GM23338 (cell line): ENCODE data around the gene FAM3D. TPM values are rescaled to one million over a fixed set of nuclear protein-coding genes. Genes with fewer than 3 reads are reported as not detected.

ENCODE experiments used
- ATAC-seq: fragments of 200-7000 bp; cut with Tn5 transposase; 3 replicates; pipeline ENCODE4 v1.9.1; 2020
- DNase-seq: peaks from one replicate; pipeline ENCODE4 v3.0.0-alpha.2; 2015; ENCODE audit warnings: low spot score
- H2AFZ ChIP-seq: fragments of 200-600 bp; sonication (generic); 2 replicates; pipeline ENCODE4 v1.8.0; 2016; ENCODE audit warnings: antibody characterized with exemption, mild to moderate bottlenecking, moderate library complexity
- H3F3A ChIP-seq: fragments of 200-600 bp; sonication (generic); replicated peaks from 2 replicates; pipeline ENCODE4 v1.8.0; 2017; ENCODE audit warnings: antibody characterized with exemption, mixed run types, low read depth
- H3K27ac ChIP-seq: fragments of 200-600 bp; sonication (generic); 2 replicates; pipeline ENCODE4 v1.6.1; 2016; ENCODE audit warnings: low read depth
- H3K27me3 ChIP-seq: fragments of 200-600 bp; sonication (generic); 2 replicates; pipeline ENCODE4 v1.8.0; 2016; ENCODE audit warnings: mild to moderate bottlenecking, mixed run types, moderate library complexity; ENCODE audit not compliant: insufficient read depth
- H3K36me3 ChIP-seq: fragments of 200-600 bp; sonication (generic); 2 replicates; pipeline ENCODE4 v1.8.0; 2016; ENCODE audit warnings: mild to moderate bottlenecking; ENCODE audit not compliant: insufficient read depth
- H3K4me1 ChIP-seq: fragments of 200-600 bp; sonication (generic); 2 replicates; pipeline ENCODE4 v1.8.0; 2016; ENCODE audit warnings: mild to moderate bottlenecking, moderate library complexity; ENCODE audit not compliant: insufficient read depth
- H3K4me2 ChIP-seq: fragments of 200-600 bp; sonication (generic); 2 replicates; pipeline ENCODE4 v1.7.1; 2017; ENCODE audit warnings: mixed run types
- H3K4me3 ChIP-seq: fragments of 200-600 bp; sonication (generic); 2 replicates; pipeline ENCODE4 v1.6.1; 2016; ENCODE audit warnings: mixed run types
- H3K79me2 ChIP-seq: fragments of 200-600 bp; sonication (generic); replicated peaks from 2 replicates; pipeline ENCODE4 v1.8.0; 2017; ENCODE audit warnings: mild to moderate bottlenecking; ENCODE audit not compliant: insufficient read depth
- H3K9me2 ChIP-seq: fragments of 200-600 bp; sonication (generic); 2 replicates; pipeline ENCODE4 v1.8.0; 2017; ENCODE audit not compliant: insufficient read depth
- H4K20me1 ChIP-seq: fragments of 200-600 bp; sonication (generic); replicated peaks from 2 replicates; pipeline ENCODE4 v1.8.0; 2017; ENCODE audit warnings: mild to moderate bottlenecking; ENCODE audit not compliant: insufficient read depth
- H3K27ac Mint-ChIP-seq: 2 replicates; pipeline ENCODE4 v1.8.0; 2020; ENCODE audit warnings: inconsistent platforms, mild to moderate bottlenecking, moderate library complexity, mixed read lengths
- H3K27me3 Mint-ChIP-seq: 3 replicates; pipeline ENCODE4 v1.8.0; 2022; ENCODE audit warnings: low read depth, mild to moderate bottlenecking, moderate library complexity, mixed read lengths, inconsistent platforms; ENCODE audit not compliant: insufficient read depth, poor library complexity
- H3K36me3 Mint-ChIP-seq: 3 replicates; pipeline ENCODE4 v1.8.0; 2021; ENCODE audit warnings: low read depth, mild to moderate bottlenecking, inconsistent platforms, moderate library complexity, mixed read lengths
- H3K4me1 Mint-ChIP-seq: 3 replicates; pipeline ENCODE4 v1.8.0; 2020; ENCODE audit warnings: mild to moderate bottlenecking, inconsistent platforms, mixed read lengths
- H3K4me3 Mint-ChIP-seq: 3 replicates; pipeline ENCODE4 v1.8.0; 2021; ENCODE audit warnings: moderate library complexity, mild to moderate bottlenecking, inconsistent platforms, mixed read lengths
- H3K9me3 Mint-ChIP-seq: 3 replicates; pipeline ENCODE4 v1.8.0; 2020; ENCODE audit warnings: moderate library complexity, mild to moderate bottlenecking, inconsistent platforms, mixed read lengths
- EZH2 ChIP-seq: fragments of 200-600 bp; sonication (generic); IDR thresholded peaks from one replicate; pipeline ENCODE4 v1.8.0; 2017; ENCODE audit warnings: antibody characterized with exemption, mild to moderate bottlenecking, low read depth; ENCODE audit not compliant: unreplicated experiment
- STAT1 ChIP-seq: IDR thresholded peaks from one replicate; pipeline ENCODE4 v1.6.1; 2016; ENCODE audit warnings: antibody characterized with exemption; ENCODE audit not compliant: unreplicated experiment
- ZNF114 ChIP-seq: fragments of 250-450 bp; sonication (Bioruptor Pico); IDR thresholded peaks from 2 replicates; pipeline ENCODE4 v1.5.0; 2020; ENCODE audit warnings: mild to moderate bottlenecking, moderate library complexity
- polyA plus RNA-seq: library from polyadenylated mRNA; unstranded; fragments of >200 nt; fragmentation: Nextera tagmentation; extraction: Ambion mirVana; gene quantifications from 2 replicates; pipeline ENCODE4 v1.2.1, GENCODE V29; 2016
- total RNA-seq: library from RNA; depleted of rRNA; stranded (reverse); fragments of >200 nt; shearing (Covaris generic); gene quantifications from 2 replicates; pipeline ENCODE4 v1.2.3, GENCODE V29; 2014
- TF ChIP-seq, protein P1 (sequence below): fragments of 250-450 bp; sonication (Bioruptor Pico); IDR thresholded peaks from 2 replicates; pipeline ENCODE4 v1.5.0; 2020; ENCODE audit warnings: mild to moderate bottlenecking, moderate library complexity

FAM3D gene
- total and polyA plus RNA-seq, 2 experiments from 2014 or later = 0.26 TPM; not detected in 1

DNA sequence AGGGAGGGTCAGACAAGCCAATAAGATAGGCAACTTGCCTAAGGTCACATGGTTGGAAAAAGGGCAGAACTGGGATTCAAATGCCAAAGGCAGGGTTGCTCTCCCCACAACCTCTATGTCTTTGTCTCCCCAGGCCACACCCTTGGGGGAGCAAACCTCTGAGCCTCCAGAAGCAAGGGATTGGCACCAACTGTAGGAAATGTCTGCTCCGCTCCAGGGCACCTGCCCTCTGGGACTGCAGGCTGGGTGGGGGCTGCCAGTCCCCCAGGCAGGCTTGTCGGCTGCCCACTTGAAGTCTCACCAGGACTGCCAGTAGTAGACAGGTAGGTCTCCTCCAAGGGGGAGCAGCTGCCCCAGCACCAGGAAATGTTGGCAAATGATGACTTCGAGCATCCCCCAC is 2.0 kb downstream of the FAM3D start (continued):
- TF ChIP-seq, protein P1, sequence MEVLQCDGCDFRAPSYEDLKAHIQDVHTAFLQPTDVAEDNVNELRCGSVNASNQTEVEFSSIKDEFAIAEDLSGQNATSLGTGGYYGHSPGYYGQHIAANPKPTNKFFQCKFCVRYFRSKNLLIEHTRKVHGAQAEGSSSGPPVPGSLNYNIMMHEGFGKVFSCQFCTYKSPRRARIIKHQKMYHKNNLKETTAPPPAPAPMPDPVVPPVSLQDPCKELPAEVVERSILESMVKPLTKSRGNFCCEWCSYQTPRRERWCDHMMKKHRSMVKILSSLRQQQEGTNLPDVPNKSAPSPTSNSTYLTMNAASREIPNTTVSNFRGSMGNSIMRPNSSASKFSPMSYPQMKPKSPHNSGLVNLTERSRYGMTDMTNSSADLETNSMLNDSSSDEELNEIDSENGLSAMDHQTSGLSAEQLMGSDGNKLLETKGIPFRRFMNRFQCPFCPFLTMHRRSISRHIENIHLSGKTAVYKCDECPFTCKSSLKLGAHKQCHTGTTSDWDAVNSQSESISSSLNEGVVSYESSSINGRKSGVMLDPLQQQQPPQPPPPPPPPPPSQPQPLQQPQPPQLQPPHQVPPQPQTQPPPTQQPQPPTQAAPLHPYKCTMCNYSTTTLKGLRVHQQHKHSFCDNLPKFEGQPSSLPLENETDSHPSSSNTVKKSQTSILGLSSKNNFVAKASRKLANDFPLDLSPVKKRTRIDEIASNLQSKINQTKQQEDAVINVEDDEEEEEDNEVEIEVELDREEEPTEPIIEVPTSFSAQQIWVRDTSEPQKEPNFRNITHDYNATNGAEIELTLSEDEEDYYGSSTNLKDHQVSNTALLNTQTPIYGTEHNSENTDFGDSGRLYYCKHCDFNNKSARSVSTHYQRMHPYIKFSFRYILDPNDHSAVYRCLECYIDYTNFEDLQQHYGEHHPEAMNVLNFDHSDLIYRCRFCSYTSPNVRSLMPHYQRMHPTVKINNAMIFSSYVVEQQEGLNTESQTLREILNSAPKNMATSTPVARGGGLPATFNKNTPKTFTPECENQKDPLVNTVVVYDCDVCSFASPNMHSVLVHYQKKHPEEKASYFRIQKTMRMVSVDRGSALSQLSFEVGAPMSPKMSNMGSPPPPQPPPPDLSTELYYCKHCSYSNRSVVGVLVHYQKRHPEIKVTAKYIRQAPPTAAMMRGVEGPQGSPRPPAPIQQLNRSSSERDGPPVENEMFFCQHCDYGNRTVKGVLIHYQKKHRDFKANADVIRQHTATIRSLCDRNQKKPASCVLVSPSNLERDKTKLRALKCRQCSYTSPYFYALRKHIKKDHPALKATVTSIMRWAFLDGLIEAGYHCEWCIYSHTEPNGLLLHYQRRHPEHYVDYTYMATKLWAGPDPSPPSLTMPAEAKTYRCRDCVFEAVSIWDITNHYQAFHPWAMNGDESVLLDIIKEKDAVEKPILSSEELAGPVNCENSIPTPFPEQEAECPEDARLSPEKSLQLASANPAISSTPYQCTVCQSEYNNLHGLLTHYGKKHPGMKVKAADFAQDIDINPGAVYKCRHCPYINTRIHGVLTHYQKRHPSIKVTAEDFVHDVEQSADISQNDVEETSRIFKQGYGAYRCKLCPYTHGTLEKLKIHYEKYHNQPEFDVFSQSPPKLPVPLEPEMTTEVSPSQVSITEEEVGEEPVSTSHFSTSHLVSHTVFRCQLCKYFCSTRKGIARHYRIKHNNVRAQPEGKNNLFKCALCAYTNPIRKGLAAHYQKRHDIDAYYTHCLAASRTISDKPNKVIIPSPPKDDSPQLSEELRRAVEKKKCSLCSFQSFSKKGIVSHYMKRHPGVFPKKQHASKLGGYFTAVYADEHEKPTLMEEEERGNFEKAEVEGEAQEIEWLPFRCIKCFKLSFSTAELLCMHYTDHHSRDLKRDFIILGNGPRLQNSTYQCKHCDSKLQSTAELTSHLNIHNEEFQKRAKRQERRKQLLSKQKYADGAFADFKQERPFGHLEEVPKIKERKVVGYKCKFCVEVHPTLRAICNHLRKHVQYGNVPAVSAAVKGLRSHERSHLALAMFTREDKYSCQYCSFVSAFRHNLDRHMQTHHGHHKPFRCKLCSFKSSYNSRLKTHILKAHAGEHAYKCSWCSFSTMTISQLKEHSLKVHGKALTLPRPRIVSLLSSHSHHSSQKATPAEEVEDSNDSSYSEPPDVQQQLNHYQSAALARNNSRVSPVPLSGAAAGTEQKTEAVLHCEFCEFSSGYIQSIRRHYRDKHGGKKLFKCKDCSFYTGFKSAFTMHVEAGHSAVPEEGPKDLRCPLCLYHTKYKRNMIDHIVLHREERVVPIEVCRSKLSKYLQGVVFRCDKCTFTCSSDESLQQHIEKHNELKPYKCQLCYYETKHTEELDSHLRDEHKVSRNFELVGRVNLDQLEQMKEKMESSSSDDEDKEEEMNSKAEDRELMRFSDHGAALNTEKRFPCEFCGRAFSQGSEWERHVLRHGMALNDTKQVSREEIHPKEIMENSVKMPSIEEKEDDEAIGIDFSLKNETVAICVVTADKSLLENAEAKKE (CRISPR knock-in tag) = no peak

DNA sequence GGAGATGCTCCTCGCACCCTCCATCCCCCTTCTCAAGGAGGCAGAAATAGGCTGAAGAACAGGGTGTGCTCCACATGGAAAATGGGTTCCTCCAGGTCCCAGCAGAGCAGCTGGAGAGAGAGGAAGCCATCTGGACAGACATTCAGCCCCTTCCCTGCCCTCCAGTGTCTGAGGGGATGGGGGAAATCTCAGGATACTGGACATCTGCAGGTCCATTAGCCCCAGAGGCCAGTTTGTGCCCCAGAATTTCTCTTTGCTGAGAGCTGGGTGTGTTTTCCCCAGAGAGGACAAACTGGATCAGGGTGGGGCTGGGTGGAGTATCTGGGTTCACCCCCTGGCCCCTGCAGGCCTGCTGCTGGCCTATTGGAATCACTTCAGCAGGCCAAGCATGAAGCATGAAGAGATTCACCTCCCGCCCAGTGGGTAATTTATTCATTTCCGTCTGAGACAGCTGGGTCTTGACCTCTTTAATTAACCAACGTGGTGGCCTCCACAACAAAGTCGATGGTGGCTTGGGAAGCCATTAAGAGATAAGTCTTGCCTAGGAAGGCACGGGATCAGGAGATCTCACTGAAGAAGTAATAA is 4.6 kb downstream of the FAM3D start:
- no peak overlapping the region for H3K4me3 ChIP-seq
- no peaks in the 10 kb centered on the region for H3K79me2 ChIP-seq
- H3K27ac Mint-ChIP-seq = no peak overlapping the region
- DNase-seq = no peak
- H3K4me1 Mint-ChIP-seq = no peaks in the 10 kb centered on the region; the same call in 2 of the 3 replicates
- no peaks in the 10 kb centered on the region; the same call in 2 of the 3 replicates for H3K9me3 Mint-ChIP-seq
- no peak overlapping the region for H3K4me2 ChIP-seq
- H2AFZ ChIP-seq = no peak overlapping the region
- H3K9me2 ChIP-seq = no peaks in the 10 kb centered on the region
- no peaks in the 10 kb centered on the region; the same call in 1 of the 2 replicates for H3K36me3 ChIP-seq
- H3F3A ChIP-seq = no peaks in the 10 kb centered on the region
- no peaks in the 10 kb centered on the region for H3K27me3 ChIP-seq
- H4K20me1 ChIP-seq = no peaks in the 10 kb centered on the region
- ATAC-seq = no peak
- TF ChIP-seq, protein P1 (CRISPR knock-in tag) = no peak
- TF ChIP-seq EZH2 (no peak), ZNF114 (CRISPR knock-in tag) (no peak), STAT1 (no peak)
- no peak overlapping the region for H3K27ac ChIP-seq
- H3K4me1 ChIP-seq = no peaks in the 10 kb centered on the region
- peaks cover 14% of the 10 kb centered on the region for H3K27me3 Mint-ChIP-seq
- H3K36me3 Mint-ChIP-seq = no peaks in the 10 kb centered on the region
- H3K4me3 Mint-ChIP-seq = no peak overlapping the region
